Nephron progenitor cell (in vitro differentiated cells): ENCODE data around the gene KCTD14.

Source experiments
- DNase-seq: peaks from one replicate; pipeline ENCODE4 v3.0.0; 2021
- H3K27ac Mint-ChIP-seq: 2 replicates; pipeline ENCODE4 v1.8.0; 2021; ENCODE audit warnings: mild to moderate bottlenecking, moderate library complexity, mixed read lengths
- H3K27me3 Mint-ChIP-seq: 2 replicates; pipeline ENCODE4 v1.8.0; 2021; ENCODE audit warnings: mild to moderate bottlenecking, low read depth, mixed read lengths; ENCODE audit not compliant: poor library complexity
- H3K36me3 Mint-ChIP-seq: 2 replicates; pipeline ENCODE4 v1.8.0; 2021; ENCODE audit warnings: low read depth, mixed read lengths
- H3K4me1 Mint-ChIP-seq: 2 replicates; pipeline ENCODE4 v1.8.0; 2021; ENCODE audit warnings: mixed read lengths
- H3K4me3 Mint-ChIP-seq: 2 replicates; pipeline ENCODE4 v1.8.0; 2021; ENCODE audit warnings: mild to moderate bottlenecking, moderate library complexity, mixed read lengths
- H3K9me3 Mint-ChIP-seq: 2 replicates; pipeline ENCODE4 v1.8.0; 2021; ENCODE audit warnings: mild to moderate bottlenecking, moderate library complexity, mixed read lengths
- CTCF ChIP-seq: fragments of 200-600 bp; sonication (generic); IDR thresholded peaks from 2 replicates; pipeline ENCODE4 v1.5.0; 2021; ENCODE audit warnings: antibody characterized with exemption

The KCTD14 gene

GRCh38 chr11:78050964-78051831 is 28.1 kb upstream of the KCTD14 start:
- H3K27ac Mint-ChIP-seq, result peak overlapping the region; percentile 49
- no peak for DNase-seq

GRCh38 chr11:78049348-78049747 is 26.3 kb upstream of the KCTD14 start:
- Mint-ChIP-seq H3K27me3 (peaks cover 14% of the 10 kb centered on the region), H3K4me1 (peaks cover 38% of the 10 kb centered on the region), H3K27ac (peak overlapping the region; percentile 57), H3K9me3 (no peaks in the 10 kb centered on the region), H3K36me3 (no peaks in the 10 kb centered on the region), H3K4me3 (no peak overlapping the region)
- no peak for TF ChIP-seq CTCF
- no peak for DNase-seq

More at GRCh38 chr11:78050964-78051831, 28.1 kb upstream of the KCTD14 start:
- H3K27me3 Mint-ChIP-seq, result peaks cover 5% of the 10 kb centered on the region
- no peaks in the 10 kb centered on the region for H3K9me3 Mint-ChIP-seq
- TF ChIP-seq CTCF, result no peak
- H3K36me3 Mint-ChIP-seq, result no peaks in the 10 kb centered on the region
- H3K4me1 Mint-ChIP-seq, result peaks cover 30% of the 10 kb centered on the region
- no peak overlapping the region for H3K4me3 Mint-ChIP-seq

GRCh38 chr11:78048561-78048960 is 25.5 kb upstream of the KCTD14 start:
- no peak for TF ChIP-seq CTCF
- peak overlapping the region; percentile 74 for H3K27ac Mint-ChIP-seq
- no peaks in the 10 kb centered on the region for H3K9me3 Mint-ChIP-seq
- H3K4me1 Mint-ChIP-seq, result peaks cover 38% of the 10 kb centered on the region
- DNase-seq, result no peak
- peaks cover 20% of the 10 kb centered on the region for H3K27me3 Mint-ChIP-seq
- no peaks in the 10 kb centered on the region for H3K36me3 Mint-ChIP-seq
- no peak overlapping the region for H3K4me3 Mint-ChIP-seq

- TF ChIP-seq CTCF, result no peak
- peaks cover 20% of the 10 kb centered on the region for H3K27me3 Mint-ChIP-seq
- peak overlapping the region; percentile 66 for H3K4me3 Mint-ChIP-seq
- H3K36me3 Mint-ChIP-seq, result no peaks in the 10 kb centered on the region
- no peaks in the 10 kb centered on the region for H3K9me3 Mint-ChIP-seq
- DNase-seq, result no peak
- H3K27ac Mint-ChIP-seq, result no peak overlapping the region
- peaks cover 44% of the 10 kb centered on the region for H3K4me1 Mint-ChIP-seq
Measured at GRCh38 chr11:78046486-78046854, 23.4 kb upstream of the KCTD14 start.

- Mint-ChIP-seq H3K9me3 (no peaks in the 10 kb centered on the region), H3K36me3 (no peaks in the 10 kb centered on the region), H3K4me3 (peak overlapping the region; percentile 66), H3K27me3 (peaks cover 20% of the 10 kb centered on the region), H3K27ac (no peak overlapping the region), H3K4me1 (peaks cover 44% of the 10 kb centered on the region)
- peak; percentile 89 for DNase-seq
- peak; percentile 99 for TF ChIP-seq CTCF
Measured at GRCh38 chr11:78045851-78046485, 22.9 kb upstream of the KCTD14 start.
